ENCODE results near the gene PIPOX. TPM values are rescaled to one million over a fixed set of nuclear protein-coding genes. Genes with fewer than 3 reads are reported as not detected.

Gene PIPOX
- total and polyA plus RNA-seq, 8 donors = 0.55 to 2.9 (median 0.88) TPM

DNA sequence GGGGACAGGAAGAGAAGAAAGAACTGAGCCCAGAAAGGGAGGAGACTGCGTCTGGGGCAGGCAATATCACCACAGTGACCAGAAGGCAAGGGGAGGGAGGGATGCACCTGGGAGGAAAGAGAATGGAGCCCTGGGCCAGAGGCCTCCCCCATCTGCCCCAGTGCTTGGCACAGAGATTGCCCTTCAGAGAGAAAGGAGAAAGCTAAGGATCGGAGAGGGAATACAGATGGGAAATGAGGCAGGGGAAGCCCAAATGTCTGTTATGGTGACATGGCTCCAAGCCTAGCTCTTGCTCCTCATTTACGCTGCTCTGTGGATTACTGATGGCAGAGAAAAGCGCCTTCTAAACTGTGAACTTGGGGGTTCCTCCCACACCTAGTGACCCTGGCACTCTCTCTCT, 47.2 kb downstream of the PIPOX start:
- TF ChIP-seq, protein P1, sequence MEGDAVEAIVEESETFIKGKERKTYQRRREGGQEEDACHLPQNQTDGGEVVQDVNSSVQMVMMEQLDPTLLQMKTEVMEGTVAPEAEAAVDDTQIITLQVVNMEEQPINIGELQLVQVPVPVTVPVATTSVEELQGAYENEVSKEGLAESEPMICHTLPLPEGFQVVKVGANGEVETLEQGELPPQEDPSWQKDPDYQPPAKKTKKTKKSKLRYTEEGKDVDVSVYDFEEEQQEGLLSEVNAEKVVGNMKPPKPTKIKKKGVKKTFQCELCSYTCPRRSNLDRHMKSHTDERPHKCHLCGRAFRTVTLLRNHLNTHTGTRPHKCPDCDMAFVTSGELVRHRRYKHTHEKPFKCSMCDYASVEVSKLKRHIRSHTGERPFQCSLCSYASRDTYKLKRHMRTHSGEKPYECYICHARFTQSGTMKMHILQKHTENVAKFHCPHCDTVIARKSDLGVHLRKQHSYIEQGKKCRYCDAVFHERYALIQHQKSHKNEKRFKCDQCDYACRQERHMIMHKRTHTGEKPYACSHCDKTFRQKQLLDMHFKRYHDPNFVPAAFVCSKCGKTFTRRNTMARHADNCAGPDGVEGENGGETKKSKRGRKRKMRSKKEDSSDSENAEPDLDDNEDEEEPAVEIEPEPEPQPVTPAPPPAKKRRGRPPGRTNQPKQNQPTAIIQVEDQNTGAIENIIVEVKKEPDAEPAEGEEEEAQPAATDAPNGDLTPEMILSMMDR (IDR thresholded peaks at IDR 0.05) = no peak
- H3K36me3 ChIP-seq = peaks cover 12 to 84% (median 37%) of the 10 kb centered on the region in 3 donors

DNA sequence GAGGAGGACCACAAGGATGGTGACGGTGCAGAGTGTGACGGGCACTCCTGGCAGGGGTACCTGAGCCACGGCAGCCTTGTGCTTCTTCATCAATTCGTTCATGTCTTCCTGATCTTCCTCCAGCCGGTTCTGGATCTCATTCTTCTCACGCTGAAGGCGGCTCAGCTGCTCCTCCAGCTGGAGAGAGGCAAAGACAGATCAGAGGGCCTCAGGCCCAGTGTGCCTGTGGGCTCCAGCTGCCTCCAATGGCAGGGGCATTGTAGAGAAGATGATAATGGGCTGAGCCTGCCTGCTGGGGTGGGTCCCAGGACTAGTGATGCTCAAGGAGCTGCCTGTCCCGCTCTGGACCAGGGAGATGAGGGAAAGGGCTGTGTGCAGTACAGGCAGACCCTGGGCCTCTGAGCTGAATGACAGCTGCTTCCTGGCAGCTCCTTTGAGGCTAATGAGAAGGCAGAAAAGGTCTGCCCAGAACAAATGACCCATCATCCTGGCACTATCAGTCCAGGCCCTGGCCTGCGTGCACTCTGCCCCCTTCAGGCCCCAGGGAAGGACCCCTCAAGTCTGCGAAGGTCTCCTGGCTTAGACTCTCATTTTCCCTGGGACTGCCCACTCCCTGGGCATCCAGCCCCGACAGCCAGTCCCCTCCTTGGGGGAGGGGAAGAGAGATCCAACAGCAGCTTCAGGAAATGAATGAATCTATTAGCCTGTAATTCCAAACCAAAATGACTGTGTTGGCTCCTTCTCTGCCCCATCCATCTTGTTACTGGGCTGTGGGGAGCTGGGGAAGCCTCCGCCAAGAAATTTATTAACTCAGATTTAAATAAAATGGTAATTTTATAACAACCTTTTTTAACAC, 48.0 kb downstream of the PIPOX start:
- H3K36me3 ChIP-seq = peaks cover 11 to 78% (median 34%) of the 10 kb centered on the region in 3 donors
- ATAC-seq = no peak
- TF ChIP-seq, protein P1 (IDR thresholded peaks at IDR 0.05) = no peak
- no peaks in the 10 kb centered on the region for H3K27me3 ChIP-seq
- intact Hi-C loops (cut with DNase I) = no loop called here
- FAIRE-seq = no peak
- H3K27ac ChIP-seq = no peak overlapping the region
- no peak overlapping the region for H3K4me3 ChIP-seq
- no peaks in the 10 kb centered on the region for H3K9me3 ChIP-seq
- H3K4me1 ChIP-seq = no peaks in the 10 kb centered on the region
- peak in 1 of 6 donors; percentile 30 for DNase-seq
- WGBS, 2 donors = 81 to 86% methylated on average over 12 of the region's 12 CpGs

More for the DNA sequence above, 47.2 kb downstream of the PIPOX start:
- H3K4me3 ChIP-seq = no peak overlapping the region
- no peaks in the 10 kb centered on the region for H3K27me3 ChIP-seq
- intact Hi-C loops (cut with DNase I) = no loop called here
- WGBS, 2 donors = 83 to 90% methylated on average over 4 of the region's 4 CpGs
- ATAC-seq (no peak), DNase-seq (no peak), FAIRE-seq (no peak)
- H3K9me3 ChIP-seq = no peaks in the 10 kb centered on the region
- H3K4me1 ChIP-seq = no peaks in the 10 kb centered on the region
- H3K27ac ChIP-seq = no peak overlapping the region

DNA sequence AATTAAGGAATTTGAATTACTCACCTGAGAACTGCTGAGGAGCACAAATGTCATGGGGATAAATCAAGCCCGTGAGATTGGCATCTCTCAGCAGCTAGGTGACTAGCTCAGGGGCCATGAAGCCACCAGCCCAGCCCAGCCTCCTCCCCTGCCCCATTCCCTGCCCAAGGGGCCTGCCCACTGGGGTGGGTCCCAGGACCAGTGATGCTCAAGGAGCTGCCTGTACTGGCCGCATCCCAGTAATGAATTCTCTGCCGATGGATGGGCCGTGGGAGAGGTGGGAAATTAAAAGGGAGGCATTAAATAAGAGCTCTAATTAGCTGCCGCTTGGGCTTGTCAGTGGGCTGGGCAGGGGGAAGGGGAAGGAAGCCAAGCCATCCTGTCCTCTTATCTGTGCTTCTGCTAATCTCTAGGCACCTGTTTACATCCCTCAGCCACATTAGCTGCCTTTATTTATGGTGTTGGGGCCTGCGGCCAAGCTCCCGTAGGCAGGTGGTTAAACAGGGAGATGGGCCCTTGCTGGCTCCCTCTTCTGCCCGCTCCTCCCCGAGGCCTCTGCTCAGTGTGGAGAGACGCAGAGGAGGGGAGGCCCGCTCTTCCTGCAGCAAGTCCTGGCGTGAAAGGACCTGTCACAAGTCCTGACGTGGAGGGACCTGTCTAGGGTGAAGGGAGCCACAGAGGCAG, 48.8 kb downstream of the PIPOX start:
- Histone ChIP-seq H3K27me3 (no peaks in the 10 kb centered on the region), H3K9me3 (no peaks in the 10 kb centered on the region), H3K4me1 (no peaks in the 10 kb centered on the region), H3K36me3 (peaks cover 9 to 78% (median 33%) of the 10 kb centered on the region in 3 donors), H3K4me3 (no peak overlapping the region), H3K27ac (no peak overlapping the region)
- 79 to 80% methylated on average over 13 of the region's 13 CpGs for WGBS, 2 donors
- TF ChIP-seq, protein P1 (IDR thresholded peaks at IDR 0.05) = no peak
- FAIRE-seq = no peak
- no peak for DNase-seq
- intact Hi-C loops (cut with DNase I) = no loop called here
- ATAC-seq = no peak

DNA sequence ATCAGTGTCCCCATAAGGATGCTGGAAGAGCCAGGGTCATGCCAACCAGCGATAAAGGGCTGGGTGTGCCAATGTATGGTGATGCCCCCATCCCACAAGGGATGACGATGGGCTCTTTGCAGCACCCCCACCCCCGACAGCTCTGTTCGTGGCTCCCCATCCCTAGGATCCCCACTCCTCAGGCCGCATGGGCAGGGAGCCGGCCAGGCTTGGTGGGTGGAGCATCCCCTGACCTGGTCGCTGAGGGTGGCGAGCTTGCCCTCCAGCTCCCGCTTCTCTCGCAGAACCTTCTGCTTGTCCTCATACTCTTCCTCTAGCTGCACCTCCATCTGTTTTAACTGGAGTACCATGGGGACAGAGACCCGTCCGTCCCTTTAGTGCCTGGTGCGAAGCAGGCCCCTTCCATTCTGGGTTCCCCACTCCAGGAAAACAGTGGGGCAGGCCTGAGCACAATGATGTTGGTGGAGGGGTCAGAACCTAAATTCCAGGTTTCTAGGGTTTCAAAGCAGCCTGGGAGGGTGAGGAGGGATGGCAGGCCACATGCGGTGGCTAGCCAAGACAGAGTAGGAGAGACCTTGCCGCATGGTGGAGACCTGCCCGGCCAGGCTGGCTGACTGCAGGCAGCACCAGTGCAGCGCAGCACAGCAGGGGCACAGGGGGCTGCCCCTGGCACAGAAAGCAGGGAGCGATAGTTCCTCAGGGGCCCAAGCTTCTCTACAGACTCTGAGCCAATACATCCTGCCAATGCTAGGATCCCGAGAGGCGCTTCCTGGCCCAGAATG, 50.3 kb downstream of the PIPOX start:
- 96 to 97% methylated on average over 20 of the region's 20 CpGs for WGBS, 2 donors
- TF ChIP-seq, protein P1 (IDR thresholded peaks at IDR 0.05) = no peak
- Histone ChIP-seq H3K9me3 (no peaks in the 10 kb centered on the region), H3K4me1 (no peaks in the 10 kb centered on the region), H3K27ac (no peak overlapping the region), H3K27me3 (no peaks in the 10 kb centered on the region), H3K36me3 (peaks cover 9 to 79% (median 42%) of the 10 kb centered on the region in 3 donors), H3K4me3 (no peak overlapping the region)
- intact Hi-C loops (cut with DNase I) = no loop called here
- FAIRE-seq = no peak
- no peak for DNase-seq
- no peak for ATAC-seq
